Natural killer cell (primary cell): Measurements from ENCODE around the gene RAPGEF2. TPM values are rescaled to one million over a fixed set of nuclear protein-coding genes. Genes with fewer than 3 reads are reported as not detected.

ENCODE experiments used
- ATAC-seq, 3 donors: fragments of 150-1000 bp in 2 of 3; fragments of 200-7000 bp in 1 of 3; cut with Tn5 transposase; 1 replicate in 1 of 3; 2 replicates in 2 of 3; pipeline ENCODE4 v1.10.0; 2021; ENCODE audit warnings: mild to moderate bottlenecking in 2 of 3, moderate library complexity in 2 of 3
- DNase-seq, 2 donors: peaks; one replicate each; pipeline versions ENCODE4 v3.0.0 to v3.0.0-alpha.2; 2013 to 2021; ENCODE audit warnings: mixed read lengths in 1 of 2
- H3K27ac ChIP-seq: one replicate; pipeline ENCODE4 v1.5.1; 2013; ENCODE audit warnings: mild to moderate bottlenecking, low read length
- H3K27me3 ChIP-seq: one replicate; pipeline ENCODE4 v1.6.1; 2013; ENCODE audit warnings: low read length; ENCODE audit not compliant: control insufficient read depth, insufficient read depth
- H3K36me3 ChIP-seq: one replicate; pipeline ENCODE4 v1.6.1; 2013; ENCODE audit warnings: low read length; ENCODE audit not compliant: control insufficient read depth, insufficient read depth
- H3K4me1 ChIP-seq: one replicate; pipeline ENCODE4 v1.6.1; 2013; ENCODE audit warnings: low read length; ENCODE audit not compliant: control insufficient read depth, insufficient read depth
- H3K4me3 ChIP-seq: one replicate; pipeline ENCODE4 v1.5.1; 2013; ENCODE audit warnings: low read length
- H3K9me3 ChIP-seq: one replicate; pipeline ENCODE4 v1.6.1; 2013; ENCODE audit warnings: low read length; ENCODE audit not compliant: control insufficient read depth, insufficient read depth
- H3K27ac Mint-ChIP-seq, 2 donors: one replicate each; pipeline ENCODE4 v1.8.0; 2022; ENCODE audit warnings: mild to moderate bottlenecking in 2 of 2, mixed read lengths in 2 of 2, moderate library complexity in 1 of 2
- H3K27me3 Mint-ChIP-seq, 2 donors: one replicate each; pipeline ENCODE4 v1.8.0; 2022; ENCODE audit warnings: low read depth in 2 of 2, mixed read lengths in 2 of 2
- H3K36me3 Mint-ChIP-seq: one replicate; pipeline ENCODE4 v1.8.0; 2022; ENCODE audit warnings: mixed read lengths
- H3K4me1 Mint-ChIP-seq, 2 donors: one replicate each; pipeline ENCODE4 v1.8.0; 2022; ENCODE audit warnings: mixed read lengths in 2 of 2
- H3K4me3 Mint-ChIP-seq: one replicate; pipeline ENCODE4 v1.8.0; 2022; ENCODE audit warnings: mild to moderate bottlenecking, moderate library complexity, mixed read lengths
- H3K9me3 Mint-ChIP-seq, 2 donors: one replicate each; pipeline ENCODE4 v1.8.0; 2022; ENCODE audit warnings: mixed read lengths in 2 of 2
- WGBS: methylation state at CpG from one replicate; pipeline ENCODE4 v1.1.7; 2013; ENCODE audit warnings: missing lambda C conversion rate; ENCODE audit not compliant: insufficient coverage; 5-methylcytosine and 5-hydroxymethylcytosine counted together
- intact Hi-C: fragments of 100-400 bp; cut with micrococcal nuclease; formaldehyde crosslinking; loops from one replicate; pipeline ENCODE4 v1.14.2; 2022
- total RNA-seq, 4 donors: library from RNA; stranded (reverse); fragments of 120-200 nt in 1 of 4; gene quantifications; one replicate each; pipeline versions ENCODE4 v1.2.3 to v1.2.4, GENCODE V29; 2013 to 2022
- TF ChIP-seq, protein P1 (sequence below): fragments of 200-600 bp; IDR thresholded peaks from one replicate; pipeline ENCODE4 v1.8.0; 2022; ENCODE audit warnings: antibody characterized with exemption

Gene RAPGEF2
- total RNA-seq, 3 donors from 2014 or later (not counting 1 experiment from before 2014, with no cell fraction given): 21.9 to 55.6 (median 27.6) TPM

DNA sequence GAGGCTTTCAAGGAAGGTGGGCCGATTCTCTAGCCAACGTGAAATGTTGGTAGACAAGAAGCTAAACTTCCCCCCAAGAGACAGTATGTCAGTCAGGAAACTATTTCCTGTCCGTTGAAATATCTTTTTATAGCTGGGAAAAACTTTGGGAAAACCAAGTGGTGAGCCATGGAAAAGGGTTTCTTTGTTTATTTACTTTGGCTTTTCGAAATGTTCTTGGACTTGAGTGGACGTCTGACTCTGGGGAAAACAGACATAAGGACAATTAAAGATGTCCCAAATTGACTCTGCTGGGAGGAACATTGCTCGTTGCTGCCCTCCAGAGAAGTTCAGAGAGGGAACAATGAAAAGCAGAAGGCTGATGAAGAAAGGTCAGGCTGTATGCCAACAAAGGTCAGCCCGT, 295.4 kb downstream of the RAPGEF2 start:
- intact Hi-C loops: no loop called here
- Mint-ChIP-seq H3K27ac (no peak overlapping the region), H3K9me3 (no peaks in the 10 kb centered on the region), H3K27me3 (peaks cover 0 to 13% of the 10 kb centered on the region in 2 donors), H3K4me1 (no peaks in the 10 kb centered on the region), H3K4me3 (no peak overlapping the region), H3K36me3 (no peaks in the 10 kb centered on the region)
- Histone ChIP-seq H3K9me3 (no peaks in the 10 kb centered on the region), H3K36me3 (no peaks in the 10 kb centered on the region), H3K27ac (no peak overlapping the region), H3K4me1 (peaks cover 7% of the 10 kb centered on the region), H3K4me3 (no peak overlapping the region), H3K27me3 (no peaks in the 10 kb centered on the region)
- DNase-seq: no peak
- TF ChIP-seq, protein P1, sequence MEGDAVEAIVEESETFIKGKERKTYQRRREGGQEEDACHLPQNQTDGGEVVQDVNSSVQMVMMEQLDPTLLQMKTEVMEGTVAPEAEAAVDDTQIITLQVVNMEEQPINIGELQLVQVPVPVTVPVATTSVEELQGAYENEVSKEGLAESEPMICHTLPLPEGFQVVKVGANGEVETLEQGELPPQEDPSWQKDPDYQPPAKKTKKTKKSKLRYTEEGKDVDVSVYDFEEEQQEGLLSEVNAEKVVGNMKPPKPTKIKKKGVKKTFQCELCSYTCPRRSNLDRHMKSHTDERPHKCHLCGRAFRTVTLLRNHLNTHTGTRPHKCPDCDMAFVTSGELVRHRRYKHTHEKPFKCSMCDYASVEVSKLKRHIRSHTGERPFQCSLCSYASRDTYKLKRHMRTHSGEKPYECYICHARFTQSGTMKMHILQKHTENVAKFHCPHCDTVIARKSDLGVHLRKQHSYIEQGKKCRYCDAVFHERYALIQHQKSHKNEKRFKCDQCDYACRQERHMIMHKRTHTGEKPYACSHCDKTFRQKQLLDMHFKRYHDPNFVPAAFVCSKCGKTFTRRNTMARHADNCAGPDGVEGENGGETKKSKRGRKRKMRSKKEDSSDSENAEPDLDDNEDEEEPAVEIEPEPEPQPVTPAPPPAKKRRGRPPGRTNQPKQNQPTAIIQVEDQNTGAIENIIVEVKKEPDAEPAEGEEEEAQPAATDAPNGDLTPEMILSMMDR: no peak
- whole genome bisulfite sequencing: 83% methylated on average over 7 of the region's 7 CpGs
- ATAC-seq: no peak

DNA sequence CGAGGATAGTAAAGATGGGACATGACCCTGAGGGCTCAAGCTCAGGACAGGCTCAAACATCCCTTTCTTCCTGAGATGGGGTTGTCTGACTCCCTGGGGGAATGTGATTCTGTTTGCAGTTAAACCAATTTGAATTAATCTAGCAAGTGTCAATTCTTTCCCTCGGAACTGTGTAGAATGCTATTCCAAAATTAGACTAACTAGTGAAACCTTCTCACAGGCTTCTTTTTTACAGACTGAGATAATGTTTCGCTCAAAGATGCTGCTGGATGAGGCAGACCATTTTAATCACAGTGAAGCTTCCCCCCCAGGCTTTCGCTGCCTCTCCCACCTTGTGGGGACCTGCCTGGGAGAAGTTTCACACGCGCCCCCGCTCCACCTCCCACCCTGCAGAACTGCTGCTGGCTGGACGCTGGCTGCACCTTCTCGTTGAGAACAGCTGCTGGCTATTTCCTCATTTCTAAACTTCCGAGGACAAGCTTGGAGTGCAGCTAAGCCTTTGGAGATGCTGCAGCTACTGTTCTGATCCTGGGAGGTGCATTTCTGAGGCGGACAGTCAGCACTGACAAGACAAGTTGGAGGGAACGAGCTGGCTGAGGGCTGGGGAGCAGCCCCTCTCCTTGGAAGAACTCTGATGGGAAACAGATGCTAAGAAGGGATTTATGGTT, 297.8 kb downstream of the RAPGEF2 start:
- Mint-ChIP-seq H3K4me1 (no peaks in the 10 kb centered on the region), H3K27ac (no peak overlapping the region), H3K36me3 (no peaks in the 10 kb centered on the region), H3K4me3 (no peak overlapping the region), H3K27me3 (peaks cover 0 to 13% of the 10 kb centered on the region in 2 donors), H3K9me3 (no peaks in the 10 kb centered on the region)
- Histone ChIP-seq H3K4me3 (no peak overlapping the region), H3K9me3 (no peaks in the 10 kb centered on the region), H3K36me3 (no peaks in the 10 kb centered on the region), H3K27ac (no peak overlapping the region), H3K27me3 (no peaks in the 10 kb centered on the region), H3K4me1 (peaks cover 7% of the 10 kb centered on the region)
- intact Hi-C loops: no loop called here
- ATAC-seq (peak in 1 of 3 donors; percentile 5), DNase-seq (no peak)
- TF ChIP-seq, protein P1: no peak
- 22% methylated on average over 12 of the region's 12 CpGs for whole genome bisulfite sequencing

DNA sequence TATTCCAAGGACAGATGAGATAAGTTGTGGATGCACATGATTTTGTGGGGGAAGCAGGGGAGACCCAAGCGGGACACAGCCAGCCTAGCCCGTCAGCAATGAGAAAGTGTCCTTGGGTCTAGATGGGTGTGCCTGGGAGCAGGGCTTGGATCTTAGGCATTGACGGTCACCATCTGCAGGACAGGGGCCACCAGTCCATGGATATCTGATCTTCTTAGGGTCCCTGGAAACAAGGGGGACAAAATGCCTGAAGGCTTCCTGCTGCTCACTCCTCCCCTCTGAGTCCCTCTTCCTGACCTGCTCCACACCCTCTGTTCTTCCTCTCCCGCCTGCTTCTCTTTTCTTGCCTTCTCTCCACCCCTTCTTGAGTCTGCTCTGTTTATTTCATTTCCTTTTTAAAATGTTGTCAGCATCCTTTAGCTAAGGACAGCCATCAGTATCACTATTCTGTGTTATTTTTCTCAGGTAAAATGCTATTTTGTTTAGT, 298.4 kb downstream of the RAPGEF2 start:
- peaks cover 0 to 13% of the 10 kb centered on the region in 2 donors for H3K27me3 Mint-ChIP-seq
- H3K9me3 Mint-ChIP-seq: no peaks in the 10 kb centered on the region
- no peaks in the 10 kb centered on the region for H3K27me3 ChIP-seq
- H3K4me1 ChIP-seq: peaks cover 7% of the 10 kb centered on the region
- no peak overlapping the region for H3K27ac Mint-ChIP-seq
- ATAC-seq: peak in 1 of 3 donors; percentile 36
- TF ChIP-seq, protein P1: no peak
- no peak overlapping the region for H3K4me3 ChIP-seq
- no peak overlapping the region for H3K4me3 Mint-ChIP-seq
- H3K27ac ChIP-seq: no peak overlapping the region
- H3K4me1 Mint-ChIP-seq: no peaks in the 10 kb centered on the region
- WGBS: 47% methylated on average over 4 of the region's 4 CpGs
- no peaks in the 10 kb centered on the region for H3K9me3 ChIP-seq
- no peaks in the 10 kb centered on the region for H3K36me3 ChIP-seq
- H3K36me3 Mint-ChIP-seq: no peaks in the 10 kb centered on the region
- intact Hi-C loops: no loop called here
- no peak for DNase-seq
